ENCODE data around the gene AMOTL2.

AMOTL2 gene

GRCh38 chr3:134309987-134310700, 64.1 kb downstream of the AMOTL2 start:
- Histone ChIP-seq H3K36me3 (no peaks in the 10 kb centered on the region), H3K9me3 (no peaks in the 10 kb centered on the region), H3K4me3 (ENCODE audit: low read depth in 1 of 2, low read length in 1 of 2) (no peak overlapping the region), H3K4me1 (ENCODE audit: control insufficient read depth in 1 of 2, insufficient read depth in 1 of 2, low read depth in 1 of 2, low read length in 1 of 2) (peaks cover 8 to 11% of the 10 kb centered on the region in 2 experiments), H3K27ac (no peak overlapping the region), H3K27me3 (peaks cover 60% of the 10 kb centered on the region)
- TF ChIP-seq CTCF (IDR thresholded peaks at IDR 0.05) = no peak

- no peak overlapping the region for H3K4me3 ChIP-seq (ENCODE audit: low read depth in 1 of 2, low read length in 1 of 2)
- H3K27me3 ChIP-seq = peaks cover 57% of the 10 kb centered on the region
- H3K27ac ChIP-seq = no peak overlapping the region
- no peaks in the 10 kb centered on the region for H3K36me3 ChIP-seq
- TF ChIP-seq CTCF (IDR thresholded peaks at IDR 0.05) = peak; percentile 87
- H3K9me3 ChIP-seq = no peaks in the 10 kb centered on the region
- H3K4me1 ChIP-seq (ENCODE audit: control insufficient read depth in 1 of 2, insufficient read depth in 1 of 2, low read depth in 1 of 2, low read length in 1 of 2) = peaks cover 6 to 7% of the 10 kb centered on the region in 2 experiments
Observed at GRCh38 chr3:134308350-134308891, 65.8 kb downstream of the AMOTL2 start.

GRCh38 chr3:134307425-134307824, 66.8 kb downstream of the AMOTL2 start:
- H3K27me3 ChIP-seq = peaks cover 48% of the 10 kb centered on the region
- no peaks in the 10 kb centered on the region for H3K4me1 ChIP-seq (ENCODE audit: control insufficient read depth in 1 of 2, insufficient read depth in 1 of 2, low read depth in 1 of 2, low read length in 1 of 2)
- no peaks in the 10 kb centered on the region for H3K9me3 ChIP-seq
- H3K4me3 ChIP-seq (ENCODE audit: low read depth in 1 of 2, low read length in 1 of 2) = no peak overlapping the region
- no peaks in the 10 kb centered on the region for H3K36me3 ChIP-seq
- TF ChIP-seq CTCF (IDR thresholded peaks at IDR 0.05) = no peak
- H3K27ac ChIP-seq = no peak overlapping the region

GRCh38 chr3:134306320-134306719, 67.9 kb downstream of the AMOTL2 start:
- no peak overlapping the region for H3K4me3 ChIP-seq (ENCODE audit: low read depth in 1 of 2, low read length in 1 of 2)
- peaks cover 36% of the 10 kb centered on the region for H3K27me3 ChIP-seq
- no peak for TF ChIP-seq CTCF (IDR thresholded peaks at IDR 0.05)
- H3K9me3 ChIP-seq = no peaks in the 10 kb centered on the region
- H3K36me3 ChIP-seq = no peaks in the 10 kb centered on the region
- H3K27ac ChIP-seq = no peak overlapping the region
- no peaks in the 10 kb centered on the region for H3K4me1 ChIP-seq (ENCODE audit: control insufficient read depth in 1 of 2, insufficient read depth in 1 of 2, low read depth in 1 of 2, low read length in 1 of 2)
